Stimulated activated naive CD8-positive, alpha-beta T cell treated with anti-CD3 and anti-CD28 coated beads, Interleukin-15, Interleukin-2, amounts not matched to agents 100 U/mL and 50 U/mL, for 24 hours (primary cell): Measurements from ENCODE around the gene LCP1.
A peak's percentile ranks its signal among the peaks of the same experiment; 100 is the strongest.

Experiments
- ATAC-seq: fragments of 150-1000 bp; cut with Tn5 transposase; one replicate; pipeline ENCODE4 v1.10.0; 2021
- DNase-seq: peaks from one replicate; pipeline ENCODE4 v3.0.0; 2021

Gene LCP1

GRCh38 chr13:46158983-46159382 lies 23.0 kb downstream of the LCP1 start:
- DNase-seq (no peak), ATAC-seq (peak; percentile 74)

- no peak for DNase-seq
- ATAC-seq: no peak
Measured at GRCh38 chr13:46158222-46158621, 23.8 kb downstream of the LCP1 start.

GRCh38 chr13:46154136-46154801 lies 27.7 kb downstream of the LCP1 start:
- DNase-seq (no peak), ATAC-seq (no peak)

- DNase-seq: no peak
- ATAC-seq: peak; percentile 53
Measured at GRCh38 chr13:46152627-46153328, 29.2 kb downstream of the LCP1 start.

GRCh38 chr13:46150134-46150693 lies 31.8 kb downstream of the LCP1 start:
- ATAC-seq (no peak), DNase-seq (no peak)

GRCh38 chr13:46149272-46150133 lies 32.5 kb downstream of the LCP1 start:
- ATAC-seq: peak; percentile 94
- DNase-seq: peak; percentile 38

GRCh38 chr13:46146898-46147297 lies 35.1 kb downstream of the LCP1 start:
- no peak for DNase-seq
- ATAC-seq: no peak

- DNase-seq (no peak), ATAC-seq (no peak)
Measured at GRCh38 chr13:46145950-46146349, 36.0 kb downstream of the LCP1 start.

GRCh38 chr13:46145135-46145534 lies 36.8 kb downstream of the LCP1 start:
- ATAC-seq: no peak
- DNase-seq: no peak

- DNase-seq (no peak), ATAC-seq (no peak)
Measured at GRCh38 chr13:46143184-46143701, 38.7 kb downstream of the LCP1 start.

- ATAC-seq (no peak), DNase-seq (no peak)
Measured at GRCh38 chr13:46142776-46143175, 39.2 kb downstream of the LCP1 start.

GRCh38 chr13:46140044-46140443 lies 41.9 kb downstream of the LCP1 start:
- ATAC-seq (peak; percentile 88), DNase-seq (no peak)

GRCh38 chr13:46137627-46138317 lies 44.2 kb downstream of the LCP1 start:
- ATAC-seq (no peak), DNase-seq (no peak)

- ATAC-seq (no peak), DNase-seq (no peak)
Measured at GRCh38 chr13:46136688-46137087, 45.3 kb downstream of the LCP1 start.

- no peak for DNase-seq
- ATAC-seq: no peak
Measured at GRCh38 chr13:46134961-46135522, 46.9 kb downstream of the LCP1 start.

- DNase-seq (no peak), ATAC-seq (no peak)
Measured at GRCh38 chr13:46134494-46134893, 47.5 kb downstream of the LCP1 start.

- no peak for DNase-seq
- no peak for ATAC-seq
Measured at GRCh38 chr13:46132109-46132508, 49.9 kb downstream of the LCP1 start.

- DNase-seq (no peak), ATAC-seq (no peak)
Measured at GRCh38 chr13:46131705-46132104, 50.3 kb downstream of the LCP1 start.

GRCh38 chr13:46129955-46130618 lies 51.9 kb downstream of the LCP1 start:
- no peak for DNase-seq
- ATAC-seq: no peak

GRCh38 chr13:46129124-46129523 lies 52.9 kb downstream of the LCP1 start:
- ATAC-seq: no peak
- no peak for DNase-seq
